NB4 (cell line): Measurements from ENCODE around the gene LYVE1.
A peak's percentile ranks its signal among the peaks of the same experiment; 100 is the strongest.

Experiments used
- DNase-seq: peaks from one replicate; pipeline ENCODE4 v3.0.0; 2010; ENCODE audit warnings: low read depth
- H3K4me3 ChIP-seq: one replicate; pipeline ENCODE4 v1.5.1; 2011; ENCODE audit warnings: mild to moderate bottlenecking, low read depth, low read length, moderate library complexity
- CTCF ChIP-seq: IDR thresholded peaks from one replicate; pipeline ENCODE4 v1.5.1; 2012; ENCODE audit warnings: low read depth, low read length
- MYC ChIP-seq: IDR thresholded peaks from 2 replicates; pipeline ENCODE4 v1.6.1; 2011; ENCODE audit warnings: low read depth, low read length
- POLR2A ChIP-seq: IDR thresholded peaks from 2 replicates; pipeline ENCODE4 v1.6.1; 2011; ENCODE audit warnings: mild to moderate bottlenecking; ENCODE audit not compliant: insufficient read length; ENCODE audit errors: extremely low read depth
- TF ChIP-seq, protein P1 (sequence below): IDR thresholded peaks from 2 replicates; pipeline ENCODE4 v1.6.1; 2011; ENCODE audit warnings: low read depth, low read length

The LYVE1 gene

GRCh38 chr11:10540915-10541560 is 27.4 kb downstream of the LYVE1 start, which contains the start of gene RNF141:
Gene RNF141, minus strand, starts transcription at chr11:10541187. Its CDS starts 7,029 bp downstream, at chr11:10534158.
- peak within 1 kb of the TSS; percentile 88 for H3K4me3 ChIP-seq
- DNase-seq = peak; percentile 94
- TF ChIP-seq MYC (peak; percentile 60), CTCF (peak; percentile 56), POLR2A (peak; percentile 93)
- TF ChIP-seq, protein P1, sequence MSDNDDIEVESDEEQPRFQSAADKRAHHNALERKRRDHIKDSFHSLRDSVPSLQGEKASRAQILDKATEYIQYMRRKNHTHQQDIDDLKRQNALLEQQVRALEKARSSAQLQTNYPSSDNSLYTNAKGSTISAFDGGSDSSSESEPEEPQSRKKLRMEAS = peak; percentile 63; the same call in 1 of the 2 replicates

- DNase-seq = peak; percentile 51
- TF ChIP-seq MYC (no peak), CTCF (no peak), POLR2A (no peak)
- TF ChIP-seq, protein P1 = no peak
- H3K4me3 ChIP-seq = peak overlapping the region; percentile 88
Observed at GRCh38 chr11:10540546-10540914, 27.9 kb downstream of the LYVE1 start.

DNA sequence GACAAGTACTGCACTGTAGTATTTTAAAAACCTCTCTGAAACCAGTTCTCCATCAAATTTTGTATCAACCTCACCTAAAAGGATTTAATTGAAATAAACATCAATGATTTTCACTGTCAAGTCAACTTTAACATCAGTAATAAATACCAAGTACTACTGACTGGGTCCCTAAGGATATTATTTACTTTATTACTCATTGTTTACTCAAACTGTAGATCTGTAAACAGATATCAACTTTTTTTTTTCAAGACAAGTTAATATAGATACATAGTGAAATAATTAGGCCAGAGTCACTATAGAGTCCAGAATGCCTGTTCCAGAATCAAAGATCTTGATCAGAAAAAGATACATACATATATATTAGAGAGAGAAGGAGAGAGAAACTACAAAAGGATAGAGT is 29.1 kb downstream of the LYVE1 start:
- TF ChIP-seq, protein P1 = no peak
- TF ChIP-seq POLR2A (no peak), MYC (no peak), CTCF (no peak)
- no peak for DNase-seq
- no peak overlapping the region for H3K4me3 ChIP-seq

DNA sequence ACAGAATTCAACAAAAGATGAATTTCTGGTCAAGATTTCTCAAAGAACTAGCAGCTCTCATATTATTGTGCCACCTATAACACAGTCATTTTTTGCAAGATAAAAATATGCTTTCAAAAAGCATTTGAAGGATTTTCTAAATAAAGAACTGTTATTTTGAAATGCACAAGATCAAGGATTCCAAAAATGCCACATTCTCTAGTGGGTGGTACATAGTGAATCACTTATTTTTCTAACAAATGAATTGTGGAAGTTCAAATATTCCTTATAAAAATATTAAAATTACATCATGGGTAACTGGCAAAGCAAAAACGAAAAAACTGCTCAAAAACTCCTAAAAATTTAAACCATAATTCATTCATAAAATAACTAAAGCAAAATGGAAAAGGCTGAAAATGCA is 29.5 kb downstream of the LYVE1 start:
- DNase-seq = no peak
- TF ChIP-seq POLR2A = no peak
- TF ChIP-seq MYC = no peak
- TF ChIP-seq CTCF = no peak
- TF ChIP-seq, protein P1 = no peak
- no peak overlapping the region for H3K4me3 ChIP-seq

DNA sequence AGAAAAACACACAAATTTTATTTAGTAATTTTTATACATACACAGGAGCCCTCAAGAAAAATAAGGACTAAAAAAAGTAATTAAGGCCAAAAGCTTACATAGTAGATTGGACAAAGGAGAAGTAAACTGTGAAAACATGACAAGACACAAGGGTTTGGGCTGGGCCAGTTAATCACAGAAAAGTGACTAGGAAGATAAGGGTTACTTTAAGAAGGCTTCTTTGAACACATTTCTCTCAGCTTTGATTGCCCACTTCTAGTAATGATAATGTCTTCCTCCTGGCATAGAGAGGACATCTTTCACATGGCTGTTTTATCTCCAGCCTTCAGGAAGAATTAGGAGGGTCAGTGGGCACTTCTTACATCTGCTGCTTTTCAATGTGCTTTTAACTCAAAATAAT is 30.9 kb downstream of the LYVE1 start:
- no peak for DNase-seq
- no peak for TF ChIP-seq CTCF
- no peak for TF ChIP-seq MYC
- TF ChIP-seq, protein P1 = no peak
- no peak for TF ChIP-seq POLR2A

More for the DNA sequence above, 30.9 kb downstream of the LYVE1 start:
- no peak overlapping the region for H3K4me3 ChIP-seq
